Endothelial cell of coronary artery (primary cell): ENCODE measurements around the gene FBLN1. TPM values are rescaled to one million over a fixed set of nuclear protein-coding genes. Genes with fewer than 3 reads are reported as not detected.

Source experiments
- total RNA-seq: library from RNA; depleted of rRNA; stranded (reverse); fragments of >200 nt; gene quantifications from 2 replicates; pipeline ENCODE4 v1.2.3, GENCODE V29; 2014

FBLN1 gene
- 0.09 and 3.3 TPM in 2 replicates for total RNA-seq

GRCh38 chr22:45502215-45503049 lies at the start of gene FBLN1:
Gene FBLN1 (plus strand): TSS chr22:45502883. CDS start chr22:45502986, 103 bp downstream.

Other genes starting within 250 kb of the FBLN1 start
- not detected in 2 replicates for gene UPK3A, start 217.9 kb upstream of the FBLN1 start, total RNA-seq
- gene FAM118A, start 192.9 kb upstream of the FBLN1 start, total RNA-seq: 34.3 and 34.9 TPM in 2 replicates
- gene SMC1B, start 89.3 kb upstream of the FBLN1 start, total RNA-seq: under 0.01 TPM in 1 of 2 replicates, not detected in the other
- 0.28 and 0.72 TPM in 2 replicates for gene RIBC2, start 89.2 kb upstream of the FBLN1 start, total RNA-seq
- 63.5 and 106 TPM in 2 replicates for gene ATXN10, start 169.0 kb downstream of the FBLN1 start, total RNA-seq